T-helper 1 cell treated with Interleukin-12 subunit alpha and Interleukin-12 subunit beta and Interleukin-4 antibody, amounts not matched to agents 30 ng/mL and 1 ng/mL, for 36 hours (primary cell): ENCODE data around the gene MTFR2. TPM values are rescaled to one million over a fixed set of nuclear protein-coding genes. Genes with fewer than 3 reads are reported as not detected.

Experiments used
- intact Hi-C: fragments of 100-400 bp; cut with micrococcal nuclease; formaldehyde crosslinking; loops from one replicate; pipeline ENCODE4 v1.15.1; 2024
- total RNA-seq: library from RNA; stranded (reverse); gene quantifications from 2 replicates; pipeline ENCODE4 v1.2.3, GENCODE V29; 2022

Gene MTFR2
- 14.5 and 17.9 TPM in 2 replicates for total RNA-seq

DNA sequence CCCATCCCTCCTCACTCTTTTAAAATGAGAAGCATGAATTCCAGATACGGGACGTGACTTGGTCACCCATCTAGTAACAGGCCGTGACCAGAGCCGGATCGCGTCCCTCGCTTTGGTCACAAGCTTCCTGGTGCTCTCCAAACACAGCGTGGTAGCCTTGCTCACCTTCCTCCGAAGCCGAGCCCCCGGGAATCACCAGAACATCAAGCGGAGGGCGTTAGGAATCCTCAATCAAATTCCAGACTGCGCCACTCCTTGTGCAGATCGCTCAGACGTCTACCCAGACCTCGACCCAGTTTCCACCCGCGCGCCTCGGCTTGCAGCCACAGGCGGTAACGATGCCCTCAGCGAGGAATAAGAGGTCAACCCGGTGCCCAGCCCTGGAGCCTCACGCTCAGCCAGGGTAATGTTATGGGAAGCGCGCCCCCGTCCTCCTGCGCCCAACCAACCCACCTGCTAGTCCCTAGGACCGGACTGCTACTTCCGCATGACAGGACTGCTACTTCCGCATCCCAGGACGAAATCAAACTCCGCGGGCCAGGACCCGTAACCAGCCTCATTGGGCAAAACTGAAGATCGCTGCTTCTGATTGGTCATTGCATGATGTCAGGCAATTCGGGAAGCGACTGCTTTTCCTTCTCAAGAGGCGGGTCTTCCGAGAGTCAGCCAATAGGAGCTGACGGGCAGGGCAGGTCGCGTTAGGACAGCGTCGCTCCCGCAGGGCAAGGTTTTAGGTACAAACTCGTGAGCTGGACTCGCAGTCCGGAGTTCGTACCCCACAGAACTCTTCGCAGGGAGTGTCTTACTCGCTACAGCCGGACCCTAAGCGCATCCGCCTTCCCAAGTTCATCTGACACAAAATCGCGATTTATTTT lies at the start of gene MTFR2:
Gene MTFR2, minus strand, starts transcription at position 501 of the 875 bp plus-strand sequence. CDS start 1,212 bp downstream, outside the sequence.
- intact Hi-C loops: loop anchor here (1.0 to 10.0 kb wide), 12 partner anchors 17 to 1195 kb away; partner anchors contain the start of genes BCLAF1, HBS1L, MAP3K5 and MAP7

DNA sequence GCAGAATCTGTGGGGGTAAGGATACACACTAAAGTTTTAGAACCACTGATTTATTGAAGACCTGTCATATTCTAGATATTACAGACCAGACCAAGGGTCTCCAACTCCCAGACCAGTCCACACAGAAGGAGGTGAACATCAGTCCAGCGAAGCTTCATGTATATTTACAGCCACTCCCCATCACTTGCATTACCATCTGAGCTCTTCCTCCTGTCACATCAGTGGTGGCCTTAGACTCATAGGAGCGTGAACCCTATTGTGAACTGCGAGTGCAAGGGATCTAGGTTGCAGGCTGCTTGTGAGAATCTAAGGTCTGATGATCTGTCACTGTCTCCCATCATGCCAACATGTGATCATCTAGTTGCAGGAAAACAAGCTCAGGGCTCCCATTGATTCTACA lies 44.5 kb upstream of the MTFR2 start:
- intact Hi-C loops: no loop called here

DNA sequence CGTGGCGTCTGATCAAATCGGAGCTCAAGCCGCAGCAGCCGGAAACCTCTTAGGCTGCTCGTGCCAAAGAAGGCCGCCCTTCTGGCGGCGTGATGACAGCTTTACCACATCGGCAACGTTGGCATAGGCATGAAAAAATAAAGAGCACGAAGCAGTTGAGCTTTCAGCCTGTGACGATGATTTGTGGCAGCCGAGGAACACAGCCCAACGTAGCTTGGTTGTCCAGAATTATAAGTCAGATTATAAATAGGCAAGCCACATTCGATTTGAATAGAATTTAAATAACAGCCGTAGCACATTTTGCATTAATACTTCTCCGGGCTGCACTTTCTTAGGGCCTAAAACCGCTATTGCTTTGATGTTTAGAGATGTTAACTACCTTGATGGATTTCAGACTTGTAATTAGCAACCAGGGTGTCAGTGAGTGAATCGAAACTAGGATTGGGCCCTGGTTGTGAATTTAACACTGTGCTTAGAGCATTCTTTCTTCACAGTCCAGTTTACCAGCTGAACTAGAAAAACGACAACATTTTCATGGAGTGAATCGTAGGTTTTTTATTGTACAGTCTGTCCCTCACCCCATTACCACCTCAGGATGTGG lies 40.4 kb upstream of the MTFR2 start:
- intact Hi-C loops: loop anchor here (1.0 kb wide), 5 partner anchors 27 to 1107 kb away; no protein-coding TSS in a partner anchor

DNA sequence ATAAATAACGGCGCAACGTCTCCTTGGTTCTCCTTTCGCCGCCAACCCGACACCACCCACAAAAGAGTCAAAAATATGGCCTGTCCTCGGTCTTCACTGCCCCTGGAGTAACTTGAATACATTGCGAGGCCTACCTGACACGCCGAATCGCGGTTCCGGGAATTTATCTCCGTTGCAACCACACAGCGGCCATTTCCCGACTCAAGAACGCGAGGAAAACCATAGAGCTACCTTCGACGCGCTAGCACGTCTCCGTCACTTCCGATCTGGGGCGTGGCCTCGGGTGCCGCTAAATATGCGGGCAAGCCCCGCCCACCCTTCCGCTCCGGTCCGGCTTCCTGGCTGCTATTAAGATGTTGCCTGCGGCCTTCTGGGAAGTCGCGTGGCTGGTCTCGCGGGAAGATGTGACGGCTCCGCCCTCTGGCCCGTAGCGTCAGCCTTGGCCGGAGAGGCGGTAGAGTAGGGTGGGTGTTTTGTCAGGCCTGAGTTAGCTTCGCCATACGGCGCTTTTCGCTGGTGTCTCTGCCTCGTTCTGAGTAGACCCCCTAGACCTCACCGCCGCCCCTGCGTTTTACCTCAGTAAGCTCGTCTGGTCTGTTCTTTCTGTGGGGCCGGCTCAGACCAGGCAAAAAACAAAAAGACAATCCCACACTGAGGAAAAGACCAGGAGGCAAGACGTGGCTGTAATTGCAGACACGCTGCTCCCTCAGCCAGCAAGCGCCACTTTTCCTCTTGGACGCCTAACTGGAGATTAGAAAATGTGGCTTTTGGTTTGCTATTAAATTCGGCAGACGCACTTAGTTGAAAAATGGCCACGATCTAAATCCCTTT lies 39.7 kb upstream of the MTFR2 start, which contains the start of gene BCLAF1:
Gene BCLAF1, minus strand, starts transcription at position 268 of the 831 bp plus-strand sequence. CDS start 9,980 bp downstream, outside the sequence.
- intact Hi-C loops: loop anchor here (1.0 to 10.0 kb wide), 15 partner anchors 28 to 1853 kb away; partner anchors contain the start of genes HBS1L, IFNGR1 and MTFR2

DNA sequence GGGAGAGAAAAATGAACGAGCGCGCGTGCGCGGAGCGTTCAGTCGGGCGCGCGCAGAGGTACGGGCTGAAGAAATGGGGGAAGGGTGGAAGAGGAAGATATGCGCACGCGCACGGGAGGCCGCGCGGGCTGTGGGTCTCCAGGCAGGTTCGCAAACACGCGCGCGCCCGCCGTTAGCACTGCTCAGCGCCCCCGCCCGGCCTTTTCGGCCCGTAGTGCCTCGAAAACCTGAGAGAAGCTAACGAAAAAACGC lies 39.1 kb upstream of the MTFR2 start:
- intact Hi-C loops: loop anchor here (1.0 to 10.0 kb wide), 10 partner anchors 39 to 1852 kb away; partner anchors contain the start of genes HBS1L, IFNGR1 and MTFR2

DNA sequence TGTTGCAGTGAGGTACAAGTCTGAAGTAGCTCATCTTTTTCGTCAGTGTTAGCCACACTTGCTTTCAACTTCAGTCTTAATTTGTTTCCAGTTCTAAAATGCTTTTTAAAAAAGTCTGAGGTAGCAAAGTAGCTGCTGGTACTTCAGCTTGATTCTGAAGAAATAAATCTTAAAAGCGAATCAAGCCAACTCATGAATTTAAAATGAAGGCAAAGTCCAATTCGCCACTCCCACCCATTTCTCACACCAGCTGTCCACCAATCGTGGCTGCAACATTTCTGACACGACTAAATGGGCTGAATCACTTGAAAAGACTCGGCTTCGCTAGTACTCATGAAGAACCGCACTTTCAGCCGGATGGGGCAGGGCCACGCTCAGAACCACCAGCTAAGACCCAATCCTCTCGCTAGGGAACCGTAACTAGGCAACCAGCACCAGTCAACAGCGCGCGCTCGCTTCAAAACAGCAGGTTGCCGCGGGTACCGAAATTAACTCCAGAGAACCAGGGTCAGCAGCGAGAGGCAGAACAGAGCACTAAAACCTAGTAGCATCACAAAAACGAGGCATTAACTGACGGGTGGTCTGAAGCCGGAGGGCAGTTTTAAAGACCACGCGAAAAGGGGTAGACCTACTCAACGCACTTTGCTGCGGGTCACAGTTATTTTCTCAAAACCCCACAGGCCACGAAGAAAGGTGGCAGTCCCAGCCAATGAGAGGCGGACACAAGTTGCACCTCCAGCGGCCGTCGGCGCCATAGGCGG lies 38.6 kb upstream of the MTFR2 start:
- intact Hi-C loops: loop anchor here (1.0 to 10.0 kb wide), 11 partner anchors 8 to 1852 kb away; partner anchors contain the start of genes HBS1L, IFNGR1 and MTFR2

DNA sequence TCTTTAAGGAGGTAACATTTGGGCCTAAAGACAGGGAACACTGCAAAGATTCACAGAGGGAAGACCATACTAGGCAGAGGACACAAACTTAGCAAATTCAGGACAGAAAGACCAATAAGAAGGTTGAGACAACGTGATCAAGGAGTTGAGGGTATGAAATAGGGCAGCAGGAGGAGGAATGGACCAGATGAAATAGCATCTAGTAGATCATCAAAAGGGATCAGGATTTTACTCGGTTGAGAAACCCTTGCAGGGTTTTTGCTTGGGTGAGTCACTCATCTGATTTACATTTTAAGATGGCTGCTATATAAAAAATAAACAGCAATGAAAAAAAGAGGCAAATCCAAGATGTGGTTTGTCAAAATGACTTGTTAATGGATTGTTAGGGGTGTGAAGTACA lies 34.8 kb upstream of the MTFR2 start:
- intact Hi-C loops: loop anchor here (2.0 to 10.0 kb wide), 6 partner anchors 14 to 1070 kb away; partner anchors contain the start of gene IFNGR1

DNA sequence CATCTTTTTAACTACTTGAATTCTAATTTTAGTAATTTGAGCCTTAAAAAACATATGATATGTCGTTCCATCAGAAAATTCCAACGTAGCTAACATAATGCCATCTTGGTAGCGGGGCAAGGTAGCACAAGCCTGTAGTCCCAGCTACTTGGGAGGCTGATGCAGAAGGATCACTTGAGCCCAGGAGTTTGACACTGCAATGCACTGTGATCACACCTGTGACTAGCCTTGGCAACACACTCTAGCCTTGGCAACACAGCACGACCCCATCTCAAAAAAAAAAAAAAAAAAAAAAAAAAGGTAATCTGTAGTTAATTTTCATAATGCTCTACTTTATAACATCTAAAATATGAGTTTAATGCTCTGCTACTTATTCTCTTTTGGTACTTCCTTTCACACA lies 32.8 kb upstream of the MTFR2 start:
- intact Hi-C loops: loop anchor here (1.0 to 10.0 kb wide), 4 partner anchors 8 to 1068 kb away; partner anchors contain the start of gene MTFR2

DNA sequence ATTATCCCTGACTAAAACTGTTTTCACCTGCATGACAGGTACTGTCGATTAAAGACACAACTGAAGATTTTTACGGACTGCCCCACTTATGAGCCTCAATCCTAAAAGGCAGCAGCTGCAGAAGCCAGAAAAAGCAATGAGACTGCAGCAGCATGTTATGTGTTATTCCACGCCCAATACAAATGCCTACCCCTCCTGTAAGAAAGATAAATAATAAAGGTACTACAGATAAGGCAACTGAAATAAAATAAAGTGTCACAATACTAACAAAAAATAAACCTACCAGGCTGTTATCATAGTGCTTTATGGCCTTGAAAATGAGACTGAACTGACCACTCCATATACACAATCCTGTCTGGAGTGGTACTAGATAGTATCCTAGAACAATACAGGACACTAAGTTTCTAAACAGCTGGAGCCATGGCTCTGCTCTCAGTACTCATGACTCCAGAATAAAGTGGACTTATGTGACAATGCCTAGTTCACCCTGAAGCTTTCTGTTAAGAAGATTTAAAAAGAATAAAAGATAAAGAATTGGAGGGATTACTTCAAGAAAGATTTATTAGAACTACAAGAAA lies 30.0 kb upstream of the MTFR2 start:
- intact Hi-C loops: loop anchor here (1.0 to 10.0 kb wide), 4 partner anchors 8 to 1065 kb away; no protein-coding TSS in a partner anchor

DNA sequence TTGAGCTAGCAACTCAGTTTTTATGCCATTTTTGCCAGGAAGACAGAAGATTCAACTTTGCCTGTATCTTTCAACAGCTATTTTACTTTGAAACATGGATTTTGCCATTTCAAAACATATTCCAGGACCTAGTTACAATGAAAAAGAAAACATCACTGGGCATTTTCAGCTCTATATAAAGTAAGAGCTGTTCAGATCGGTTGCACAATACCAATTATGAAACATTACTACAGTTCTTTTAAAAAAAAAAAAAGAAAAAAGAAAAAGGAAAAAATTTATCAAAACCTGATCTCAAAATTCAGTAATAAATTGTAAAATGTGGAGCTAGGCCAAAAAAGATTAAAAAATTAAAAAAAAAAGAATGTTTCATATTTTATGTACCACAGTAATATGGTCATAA lies 24.0 kb upstream of the MTFR2 start:
- intact Hi-C loops: no loop called here

DNA sequence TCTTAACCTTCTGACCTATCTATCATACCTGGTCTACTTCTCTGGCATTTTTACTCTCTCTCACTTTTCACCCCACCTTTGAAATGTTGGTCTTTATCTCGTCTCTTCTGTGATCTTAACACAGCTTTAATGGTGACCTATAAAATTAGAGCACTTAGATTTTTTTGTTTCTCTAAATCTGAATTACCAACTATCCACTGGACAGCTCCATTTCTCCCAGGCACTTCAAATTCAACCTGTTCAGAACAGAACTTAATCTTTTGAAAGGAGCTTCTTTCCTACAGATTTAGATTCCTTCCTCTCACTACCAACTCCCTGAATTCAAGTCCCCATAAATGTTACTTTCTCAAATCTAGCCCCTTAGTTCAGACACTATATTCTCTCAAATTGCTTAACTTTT lies 15.0 kb upstream of the MTFR2 start:
- intact Hi-C loops: no loop called here

DNA sequence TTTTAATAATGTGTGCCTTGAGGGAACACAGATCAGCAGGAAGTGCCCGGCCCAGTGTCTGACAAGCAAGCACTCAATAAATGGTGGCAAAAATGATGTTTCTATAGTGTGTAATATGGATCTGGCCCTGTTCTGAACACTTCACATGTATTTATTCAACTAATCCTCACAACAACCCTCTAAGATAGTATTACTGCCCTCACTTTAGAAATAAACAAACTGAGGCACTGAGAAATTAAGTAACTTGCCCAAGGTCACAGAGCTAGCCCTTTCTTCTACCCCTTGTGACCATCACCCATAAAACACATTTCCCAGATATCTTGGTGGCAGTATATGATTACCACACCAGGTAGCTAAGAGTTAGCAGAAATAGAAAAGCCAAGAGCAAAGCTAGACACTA lies 12.8 kb upstream of the MTFR2 start:
- intact Hi-C loops: loop anchor here (1.0 kb wide), 1 partner anchor 8 kb away; no protein-coding TSS in a partner anchor

DNA sequence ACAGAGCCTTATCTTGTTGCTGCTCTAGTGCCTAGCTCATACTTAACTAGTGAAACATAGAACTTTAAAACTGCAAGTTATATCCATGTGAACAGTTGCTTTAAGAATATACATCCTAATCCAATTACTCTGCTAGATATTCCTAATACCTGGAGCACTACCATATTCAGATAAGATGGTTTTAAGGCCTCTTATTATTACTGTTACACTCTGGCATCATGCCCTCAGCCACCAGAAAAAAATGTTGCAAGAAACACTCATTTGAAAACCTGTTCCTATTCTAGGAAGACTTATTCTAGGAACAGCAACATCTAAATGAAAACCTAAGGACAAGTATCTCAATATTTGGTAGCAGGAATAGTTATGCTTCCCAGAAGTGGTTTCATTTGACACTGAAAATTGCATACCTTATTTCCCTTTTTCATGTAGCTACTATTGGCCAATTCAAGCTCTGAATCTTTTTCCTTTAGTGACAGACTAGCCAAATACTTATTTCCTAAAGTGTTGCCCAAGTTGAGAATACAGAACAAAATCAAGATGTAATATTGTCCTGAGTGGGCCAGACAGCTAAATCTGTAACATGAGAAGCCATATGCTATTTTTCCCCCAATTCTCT lies 4.8 kb upstream of the MTFR2 start:
- intact Hi-C loops: loop anchor here (5.0 to 10.0 kb wide), 4 partner anchors 297 to 1200 kb away; partner anchors contain the start of genes HBS1L, MAP7 and MYB

DNA sequence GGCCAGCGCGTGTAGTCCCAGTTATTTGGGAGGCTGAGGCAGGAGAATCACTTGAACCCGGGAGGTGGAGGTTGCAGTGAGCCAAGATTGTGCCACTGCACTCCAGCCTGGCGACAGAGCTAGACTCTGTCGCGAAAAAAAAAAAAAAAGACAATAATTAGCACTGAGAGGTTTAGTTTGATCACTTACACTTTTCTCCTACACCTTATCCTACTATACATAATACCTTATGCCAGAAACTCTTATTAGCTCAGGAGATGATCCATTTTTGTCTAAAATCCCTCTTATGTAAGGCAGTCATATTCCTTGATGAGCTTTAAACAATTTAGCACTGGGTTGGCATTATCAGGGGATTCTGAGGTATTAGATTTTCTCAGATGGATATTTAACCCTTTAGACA lies 3.6 kb upstream of the MTFR2 start:
- intact Hi-C loops: loop anchor here (5.0 to 10.0 kb wide), 4 partner anchors 299 to 1199 kb away; partner anchors contain the start of genes HBS1L, MAP7 and MYB

DNA sequence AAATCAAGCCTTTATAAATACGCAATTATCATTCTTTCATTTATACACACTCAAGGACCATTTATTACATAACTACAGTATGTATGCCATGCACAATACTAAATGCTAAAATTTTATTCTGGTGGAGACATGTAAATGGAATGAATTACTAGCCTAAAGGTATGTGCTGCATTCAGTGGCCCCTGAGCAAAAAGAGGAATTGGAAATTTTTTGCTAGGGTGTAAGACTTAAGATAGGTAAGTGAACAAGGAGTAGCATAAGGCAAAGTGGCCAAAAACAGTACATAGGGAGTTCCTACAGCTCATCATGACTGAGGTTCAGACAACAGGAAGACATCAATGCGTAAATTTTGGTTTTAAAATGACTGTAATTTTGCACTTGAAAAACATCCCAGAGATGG lies 2.3 kb upstream of the MTFR2 start:
- intact Hi-C loops: loop anchor here (5.0 to 10.0 kb wide), 4 partner anchors 300 to 1198 kb away; partner anchors contain the start of genes HBS1L, MAP7 and MYB

DNA sequence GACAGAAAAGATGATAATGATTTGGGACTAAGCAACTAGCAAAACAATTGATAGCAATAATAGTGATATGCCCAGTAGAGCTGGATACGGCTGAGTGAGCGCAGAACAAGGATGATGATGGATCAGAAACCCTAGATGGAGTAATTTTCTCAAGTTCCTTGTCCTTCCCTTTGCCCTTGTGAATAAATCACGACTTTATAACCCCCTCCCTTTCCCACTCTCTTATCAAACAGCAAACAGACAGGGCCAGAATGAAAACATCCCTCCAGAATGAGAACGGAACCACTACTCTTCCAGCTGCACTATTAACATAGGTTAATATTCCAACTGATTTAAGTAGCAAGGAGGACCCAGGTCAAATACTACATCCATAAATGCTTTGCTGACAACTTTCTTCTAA lies 1.3 kb upstream of the MTFR2 start:
- intact Hi-C loops: loop anchor here (2.0 to 10.0 kb wide), 6 partner anchors 15 to 1197 kb away; partner anchors contain the start of genes HBS1L, MAP3K5, MAP7 and MYB

DNA sequence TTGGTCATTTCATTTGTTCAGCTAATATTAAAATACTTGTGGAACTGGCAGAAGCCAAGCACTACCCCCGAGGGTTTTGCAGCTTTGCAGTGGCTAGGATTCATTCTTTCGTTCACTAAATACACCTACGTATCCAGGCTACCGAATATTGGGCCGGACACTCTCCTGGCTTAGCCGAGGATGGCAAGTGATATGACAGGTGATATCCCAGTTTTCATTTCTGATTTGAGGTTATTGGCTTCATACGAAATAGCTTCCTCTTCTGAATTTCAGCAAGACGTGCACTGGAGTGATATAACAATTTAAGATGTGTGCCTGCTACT lies 536 bp upstream of the MTFR2 start:
- intact Hi-C loops: loop anchor here (1.0 to 10.0 kb wide), 12 partner anchors 16 to 1196 kb away; partner anchors contain the start of genes BCLAF1, HBS1L, MAP3K5 and MAP7

DNA sequence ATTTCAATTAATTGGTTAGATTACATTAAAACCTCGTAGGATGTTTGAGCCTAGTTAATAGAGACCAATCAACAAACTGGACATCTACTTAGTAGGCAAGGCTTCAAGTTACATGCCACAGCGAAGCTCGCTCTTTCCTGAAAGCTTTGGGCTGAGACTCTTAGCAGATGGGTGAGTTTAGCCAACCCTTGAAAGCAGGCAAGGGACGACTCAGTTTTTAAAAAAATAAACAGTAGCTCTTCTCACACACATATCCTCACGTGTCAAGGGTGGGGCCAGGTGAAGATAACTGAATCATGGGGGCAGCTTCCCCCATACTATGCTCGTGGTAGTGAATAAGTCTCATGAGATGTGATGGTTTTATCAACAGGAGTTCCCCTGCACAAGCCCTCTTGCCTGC lies 775 bp downstream of the MTFR2 start:
- intact Hi-C loops: no loop called here

DNA sequence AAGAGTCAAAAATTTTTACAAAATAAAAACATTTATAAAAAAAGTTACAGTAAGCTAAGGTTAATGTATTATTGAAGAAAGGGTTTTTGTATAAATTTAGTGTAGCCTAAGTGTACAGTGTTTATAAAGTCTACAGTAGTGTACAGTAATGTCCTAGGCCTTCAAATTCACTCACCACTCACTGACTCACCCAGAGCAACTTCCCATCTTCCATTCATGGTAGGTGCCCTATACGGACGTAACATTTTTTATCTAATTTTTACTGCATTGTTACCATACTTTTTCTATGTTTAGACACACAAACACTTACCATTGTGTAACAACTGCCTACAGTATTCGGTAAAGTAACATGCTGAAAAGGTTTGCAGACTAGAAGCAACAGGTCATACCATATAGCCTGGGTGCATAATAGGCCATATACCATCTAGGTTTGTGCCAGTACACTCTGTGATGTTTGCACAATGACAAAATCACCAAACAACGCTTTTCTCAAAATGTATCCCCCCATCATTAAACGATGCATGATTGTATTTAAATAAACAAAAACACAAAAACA lies 6.0 kb downstream of the MTFR2 start:
- intact Hi-C loops: no loop called here
